HFFc6 (cell line): ENCODE data around the gene DSTYK. TPM values are rescaled to one million over a fixed set of nuclear protein-coding genes. Genes with fewer than 3 reads are reported as not detected.

ENCODE experiments used
- DNase-seq: peaks from one replicate; pipeline ENCODE4 v3.0.0-alpha.2; 2018
- H3K27ac Mint-ChIP-seq: 2 replicates; pipeline ENCODE4 v1.8.0; 2020; ENCODE audit warnings: mild to moderate bottlenecking, mixed read lengths
- H3K27me3 Mint-ChIP-seq: 2 replicates; pipeline ENCODE4 v1.8.0; 2021; ENCODE audit warnings: mild to moderate bottlenecking, moderate library complexity, mixed read lengths; ENCODE audit not compliant: insufficient read depth
- H3K36me3 Mint-ChIP-seq: 2 replicates; pipeline ENCODE4 v1.8.0; 2021; ENCODE audit warnings: low read depth, mixed read lengths
- H3K4me1 Mint-ChIP-seq: 2 replicates; pipeline ENCODE4 v1.8.0; 2020; ENCODE audit warnings: low read depth, mixed read lengths
- H3K4me3 Mint-ChIP-seq: 2 replicates; pipeline ENCODE4 v1.8.0; 2020; ENCODE audit warnings: mild to moderate bottlenecking, moderate library complexity, mixed read lengths
- H3K9me3 Mint-ChIP-seq: 2 replicates; pipeline ENCODE4 v1.8.0; 2020; ENCODE audit warnings: mild to moderate bottlenecking, mixed read lengths
- CTCF ChIP-seq: fragments of 200-600 bp; sonication (generic); IDR thresholded peaks from 2 replicates; pipeline ENCODE4 v1.5.0; 2021; ENCODE audit warnings: antibody characterized with exemption, mild to moderate bottlenecking
- total RNA-seq, 6 experiments: library from RNA; stranded (reverse); fragmentation: NEBNext Ultra II Directional; extraction: Animal tissue kit (Norgen Biotek cat#: 25700); gene quantifications; 2 replicates in 1 of 6; 3 replicates in 5 of 6; pipeline ENCODE4 v1.2.3, GENCODE V29; 2021

DSTYK gene
- total RNA-seq, 6 experiments from 2014 or later: 13.1 to 17.5 (median 13.9) TPM

- no peaks in the 10 kb centered on the region for H3K36me3 Mint-ChIP-seq
- no peak overlapping the region for H3K4me3 Mint-ChIP-seq
- no peak for DNase-seq
- TF ChIP-seq CTCF: no peak
- H3K27ac Mint-ChIP-seq: peak overlapping the region; percentile 22; the same call in 1 of the 2 replicates
- H3K27me3 Mint-ChIP-seq: peaks cover 1% of the 10 kb centered on the region
- peaks cover 57% of the 10 kb centered on the region for H3K4me1 Mint-ChIP-seq
- no peaks in the 10 kb centered on the region for H3K9me3 Mint-ChIP-seq
These were observed 46.2 kb upstream of the DSTYK start for GRCh38 chr1:205257735-205258134.

- Mint-ChIP-seq H3K27me3 (peaks cover 1% of the 10 kb centered on the region), H3K36me3 (no peaks in the 10 kb centered on the region), H3K4me1 (peaks cover 51% of the 10 kb centered on the region), H3K27ac (no peak overlapping the region), H3K9me3 (no peaks in the 10 kb centered on the region), H3K4me3 (no peak overlapping the region)
- DNase-seq: no peak
- TF ChIP-seq CTCF: no peak
These were observed 45.6 kb upstream of the DSTYK start for GRCh38 chr1:205256951-205257625.

GRCh38 chr1:205255941-205256780 lies 44.7 kb upstream of the DSTYK start:
- peaks cover 48% of the 10 kb centered on the region for H3K4me1 Mint-ChIP-seq
- peak; percentile 98 for TF ChIP-seq CTCF
- no peak overlapping the region for H3K4me3 Mint-ChIP-seq
- no peaks in the 10 kb centered on the region for H3K36me3 Mint-ChIP-seq
- no peaks in the 10 kb centered on the region for H3K9me3 Mint-ChIP-seq
- DNase-seq: peak; percentile 82
- H3K27ac Mint-ChIP-seq: peak overlapping the region; percentile 20; the same call in 1 of the 2 replicates
- peaks cover 4% of the 10 kb centered on the region for H3K27me3 Mint-ChIP-seq

GRCh38 chr1:205251576-205251975 lies 40.1 kb upstream of the DSTYK start:
- no peaks in the 10 kb centered on the region for H3K36me3 Mint-ChIP-seq
- no peak for DNase-seq
- TF ChIP-seq CTCF: no peak
- no peak overlapping the region for H3K4me3 Mint-ChIP-seq
- peaks cover 37% of the 10 kb centered on the region for H3K4me1 Mint-ChIP-seq
- H3K9me3 Mint-ChIP-seq: no peaks in the 10 kb centered on the region
- H3K27ac Mint-ChIP-seq: no peak overlapping the region
- peaks cover 5% of the 10 kb centered on the region; the same call in 1 of the 2 replicates for H3K27me3 Mint-ChIP-seq

GRCh38 chr1:205250699-205251098 lies 39.2 kb upstream of the DSTYK start:
- H3K4me3 Mint-ChIP-seq: no peak overlapping the region
- peaks cover 29% of the 10 kb centered on the region for H3K4me1 Mint-ChIP-seq
- H3K27ac Mint-ChIP-seq: no peak overlapping the region
- no peak for TF ChIP-seq CTCF
- H3K36me3 Mint-ChIP-seq: no peaks in the 10 kb centered on the region
- no peak for DNase-seq
- H3K27me3 Mint-ChIP-seq: peaks cover 3% of the 10 kb centered on the region; the same call in 1 of the 2 replicates
- no peaks in the 10 kb centered on the region for H3K9me3 Mint-ChIP-seq
